GM19328 (cell line): ENCODE measurements around the gene HOXB8.

Experiments
- ATAC-seq: cut with Tn5 transposase; IDR thresholded peaks from one replicate; pipeline ENCODE4 v1.9.1; 2021; ENCODE audit warnings: mild to moderate bottlenecking, moderate library complexity; ENCODE audit not compliant: unreplicated experiment

Gene HOXB8

GRCh38 chr17:48569674-48570324 lies 45.3 kb downstream of the HOXB8 start:
- no peak for ATAC-seq

GRCh38 chr17:48569240-48569582 lies 45.9 kb downstream of the HOXB8 start:
- ATAC-seq: no peak

GRCh38 chr17:48568499-48569239 lies 46.4 kb downstream of the HOXB8 start:
- no peak for ATAC-seq

- no peak for ATAC-seq
Measured at GRCh38 chr17:48567646-48568354, 47.3 kb downstream of the HOXB8 start.

- ATAC-seq: no peak
Measured at GRCh38 chr17:48567209-48567608, 47.9 kb downstream of the HOXB8 start.

- no peak for ATAC-seq
Measured at GRCh38 chr17:48566717-48567116, 48.4 kb downstream of the HOXB8 start.

GRCh38 chr17:48565925-48566710 lies 49.0 kb downstream of the HOXB8 start:
- no peak for ATAC-seq

GRCh38 chr17:48565022-48565554 lies 50.0 kb downstream of the HOXB8 start:
- ATAC-seq: no peak

GRCh38 chr17:48564188-48565021 lies 50.7 kb downstream of the HOXB8 start:
- no peak for ATAC-seq

- ATAC-seq: no peak
Measured at GRCh38 chr17:48563867-48564187, 51.3 kb downstream of the HOXB8 start.

GRCh38 chr17:48563385-48563838 lies 51.7 kb downstream of the HOXB8 start:
- ATAC-seq: no peak

GRCh38 chr17:48562934-48563333 lies 52.2 kb downstream of the HOXB8 start:
- no peak for ATAC-seq
